Peyer's patch (tissue), 4 donors: ENCODE results near the gene CDCP2.

Experiments
- CTCF ChIP-seq, 6 experiments: fragments of 450-650 bp in 4 of 6; fragments of 200-600 bp in 2 of 6; sonication (generic) in 1 of 6; IDR thresholded peaks; one replicate each; pipeline ENCODE4 v1.5.1; 2017 to 2019; ENCODE audit warnings: antibody characterized with exemption in 6 of 6, mild to moderate bottlenecking in 3 of 6, moderate library complexity in 1 of 6
- POLR2A ChIP-seq, 2 donors: fragments of 450-650 bp; IDR thresholded peaks; one replicate each; pipeline ENCODE4 v1.5.1; 2017; ENCODE audit warnings: antibody characterized with exemption in 2 of 2, mild to moderate bottlenecking in 2 of 2, moderate library complexity in 2 of 2

GRCh38 chr1:54156986-54157385 is 4.2 kb upstream of the CDCP2 start:
- TF ChIP-seq POLR2A (IDR thresholded peaks at IDR 0.05) (no peak), CTCF (IDR thresholded peaks at IDR 0.05) (no peak)
